CD4-positive, alpha-beta memory T cell (primary cell): ENCODE measurements around the gene RAC3. TPM values are rescaled to one million over a fixed set of nuclear protein-coding genes. Genes with fewer than 3 reads are reported as not detected.

Experiments
- CTCF ChIA-PET: fragments of 350-600 bp; sonication (Branson Sonifier 250); formaldehyde crosslinking; loops from one replicate; lab custom pipeline; 2021; ENCODE audit warnings: inconsistent platforms; ENCODE audit not compliant: partially characterized antibody; lab: Charles Lee
- POLR2A ChIA-PET: fragments of 350-600 bp; sonication (Branson Sonifier 250); formaldehyde crosslinking; loops from one replicate; lab custom pipeline; 2021; ENCODE audit not compliant: partially characterized antibody; lab: Charles Lee
- DNase-seq, 5 donors: peaks; one replicate each; pipeline versions ENCODE4 v3.0.0 to v3.0.0-alpha.2; 2020 to 2022; ENCODE audit warnings: mixed read lengths in 1 of 5
- H3K27ac ChIP-seq: one replicate; pipeline ENCODE4 v1.7.0; 2013; ENCODE audit warnings: low read depth, low read length
- H3K27me3 ChIP-seq: 2 replicates; pipeline ENCODE4 v1.7.0; 2013; ENCODE audit warnings: mild to moderate bottlenecking, low read length, moderate library complexity; ENCODE audit not compliant: insufficient read depth
- H3K36me3 ChIP-seq: 2 replicates; pipeline ENCODE4 v1.7.0; 2013; ENCODE audit warnings: mild to moderate bottlenecking, low read length, moderate library complexity; ENCODE audit not compliant: insufficient read depth
- H3K4me1 ChIP-seq: 2 replicates; pipeline ENCODE4 v1.7.0; 2013; ENCODE audit warnings: mild to moderate bottlenecking, low read length, moderate library complexity; ENCODE audit not compliant: insufficient read depth
- H3K4me3 ChIP-seq, 2 donors: one replicate each; pipeline ENCODE4 v1.7.0; 2013; ENCODE audit warnings: low read length in 2 of 2, mild to moderate bottlenecking in 1 of 2
- H3K9me3 ChIP-seq, 2 donors: one replicate each; pipeline ENCODE4 v1.7.0; 2013; ENCODE audit warnings: low read length in 2 of 2, control low read depth in 1 of 2; ENCODE audit not compliant: control insufficient read depth in 1 of 2
- H3K27ac Mint-ChIP-seq, 7 donors: one replicate each; pipeline ENCODE4 v1.8.0; 2020 to 2021; ENCODE audit warnings: mixed read lengths in 7 of 7, mild to moderate bottlenecking in 6 of 7, inconsistent platforms in 3 of 7, moderate library complexity in 3 of 7
- H3K27me3 Mint-ChIP-seq, 2 donors: one replicate each; pipeline ENCODE4 v1.8.0; 2020 to 2021; ENCODE audit warnings: mixed read lengths in 2 of 2
- H3K36me3 Mint-ChIP-seq, 2 donors: one replicate each; pipeline ENCODE4 v1.8.0; 2020 to 2021; ENCODE audit warnings: mixed read lengths in 2 of 2, inconsistent platforms in 1 of 2, mild to moderate bottlenecking in 1 of 2
- H3K4me1 Mint-ChIP-seq, 4 donors: one replicate each; pipeline ENCODE4 v1.8.0; 2020 to 2021; ENCODE audit warnings: mixed read lengths in 4 of 4, mild to moderate bottlenecking in 1 of 4
- H3K4me3 Mint-ChIP-seq, 8 donors: one replicate each; pipeline ENCODE4 v1.8.0; 2020 to 2021; ENCODE audit warnings: mixed read lengths in 8 of 8, mild to moderate bottlenecking in 7 of 8, moderate library complexity in 6 of 8, inconsistent platforms in 3 of 8
- H3K9me3 Mint-ChIP-seq, 8 donors: one replicate each; pipeline ENCODE4 v1.8.0; 2020 to 2021; ENCODE audit warnings: mixed read lengths in 8 of 8, mild to moderate bottlenecking in 5 of 8, inconsistent platforms in 3 of 8, moderate library complexity in 1 of 8
- intact Hi-C: fragments of 100-400 bp; cut with micrococcal nuclease; formaldehyde crosslinking; loops from one replicate; pipeline ENCODE4 v1.15.1; 2023
- polyA plus RNA-seq, 2 donors: library from polyadenylated mRNA; unstranded; fragments of 300-500 nt; fragmentation: Illumina TruSeq; gene quantifications; one replicate each; pipeline ENCODE4 v1.2.3, GENCODE V29; 2021
- total RNA-seq, 2 experiments: library from RNA; stranded (reverse); gene quantifications; one replicate each; pipeline ENCODE4 v1.2.3, GENCODE V29; 2021

RAC3 gene
- total and polyA plus RNA-seq, 4 experiments from 2014 or later: 0.44 to 2.3 (median 0.86) TPM; not detected in 1

GRCh38 chr17:81999976-82000802 is 31.3 kb upstream of the RAC3 start:
- no peak overlapping the region for H3K4me3 Mint-ChIP-seq
- intact Hi-C loops: no loop called here
- no peaks in the 10 kb centered on the region for H3K27me3 Mint-ChIP-seq
- H3K36me3 Mint-ChIP-seq: peaks cover 2 to 4% of the 10 kb centered on the region in 2 donors
- POLR2A ChIA-PET: no interaction called here
- no peaks in the 10 kb centered on the region for H3K27me3 ChIP-seq
- no peaks in the 10 kb centered on the region for H3K4me1 ChIP-seq
- H3K9me3 Mint-ChIP-seq: no peaks in the 10 kb centered on the region
- CTCF ChIA-PET: no interaction called here
- no peak overlapping the region for H3K4me3 ChIP-seq
- peak in 1 of 5 donors; percentile 31 for DNase-seq
- H3K27ac ChIP-seq: no peak overlapping the region
- H3K4me1 Mint-ChIP-seq: no peaks in the 10 kb centered on the region
- no peak overlapping the region for H3K27ac Mint-ChIP-seq
- no peaks in the 10 kb centered on the region for H3K9me3 ChIP-seq
- no peaks in the 10 kb centered on the region for H3K36me3 ChIP-seq

GRCh38 chr17:82000803-82001570 is 30.5 kb upstream of the RAC3 start:
- CTCF ChIA-PET: no interaction called here
- Mint-ChIP-seq H3K9me3 (no peaks in the 10 kb centered on the region), H3K27ac (no peak overlapping the region), H3K36me3 (peaks cover 2 to 4% of the 10 kb centered on the region in 2 donors), H3K27me3 (no peaks in the 10 kb centered on the region), H3K4me1 (peaks cover 0 to 1% (median 0%) of the 10 kb centered on the region in 4 donors), H3K4me3 (no peak overlapping the region)
- Histone ChIP-seq H3K27me3 (no peaks in the 10 kb centered on the region), H3K4me1 (no peaks in the 10 kb centered on the region), H3K4me3 (no peak overlapping the region), H3K9me3 (no peaks in the 10 kb centered on the region), H3K27ac (no peak overlapping the region), H3K36me3 (no peaks in the 10 kb centered on the region)
- DNase-seq: no peak
- intact Hi-C loops: no loop called here
- POLR2A ChIA-PET: no interaction called here

GRCh38 chr17:82001571-82002056 is 29.9 kb upstream of the RAC3 start:
- H3K4me3 ChIP-seq: no peak overlapping the region

GRCh38 chr17:82003411-82004381 is 27.8 kb upstream of the RAC3 start:
- intact Hi-C loops: no loop called here
- no peak overlapping the region for H3K4me3 ChIP-seq
- H3K9me3 Mint-ChIP-seq: no peaks in the 10 kb centered on the region
- H3K27me3 Mint-ChIP-seq: no peaks in the 10 kb centered on the region
- no peaks in the 10 kb centered on the region for H3K27me3 ChIP-seq
- H3K4me3 Mint-ChIP-seq: no peak overlapping the region
- H3K36me3 ChIP-seq: no peaks in the 10 kb centered on the region
- H3K27ac Mint-ChIP-seq: no peak overlapping the region
- no peak for DNase-seq
- peaks cover 0 to 1% (median 0%) of the 10 kb centered on the region in 4 donors for H3K4me1 Mint-ChIP-seq
- no peaks in the 10 kb centered on the region for H3K36me3 Mint-ChIP-seq
- no peaks in the 10 kb centered on the region for H3K9me3 ChIP-seq
- no peaks in the 10 kb centered on the region for H3K4me1 ChIP-seq
- CTCF ChIA-PET: interaction anchor here (1.2 kb wide), 1 partner anchor 14 kb away, joined by 3 read pairs; no protein-coding TSS in a partner anchor
- no peak overlapping the region for H3K27ac ChIP-seq
- POLR2A ChIA-PET: interaction anchor here (1.0 kb wide), 1 partner anchor 27 kb away, joined by 3 read pairs; no protein-coding TSS in a partner anchor

More at GRCh38 chr17:82001571-82002056, 29.9 kb upstream of the RAC3 start:
- Histone ChIP-seq H3K4me1 (no peaks in the 10 kb centered on the region), H3K9me3 (no peaks in the 10 kb centered on the region), H3K27me3 (no peaks in the 10 kb centered on the region), H3K27ac (no peak overlapping the region), H3K36me3 (no peaks in the 10 kb centered on the region)
- no peaks in the 10 kb centered on the region for H3K9me3 Mint-ChIP-seq
- peaks cover 0 to 1% (median 0%) of the 10 kb centered on the region in 4 donors for H3K4me1 Mint-ChIP-seq
- POLR2A ChIA-PET: no interaction called here
- DNase-seq: no peak
- H3K36me3 Mint-ChIP-seq: peaks cover 2 to 4% of the 10 kb centered on the region in 2 donors
- no peaks in the 10 kb centered on the region for H3K27me3 Mint-ChIP-seq
- CTCF ChIA-PET: interaction anchor here (0.6 kb wide), 1 partner anchor 23 kb away, joined by 4 read pairs; no protein-coding TSS in a partner anchor
- H3K4me3 Mint-ChIP-seq: no peak overlapping the region
- no peak overlapping the region for H3K27ac Mint-ChIP-seq
- intact Hi-C loops: no loop called here

- intact Hi-C loops: no loop called here
- Mint-ChIP-seq H3K9me3 (no peaks in the 10 kb centered on the region), H3K36me3 (no peaks in the 10 kb centered on the region), H3K4me3 (no peak overlapping the region), H3K27me3 (no peaks in the 10 kb centered on the region), H3K4me1 (peaks cover 0 to 1% (median 0%) of the 10 kb centered on the region in 4 donors), H3K27ac (no peak overlapping the region)
- POLR2A ChIA-PET: no interaction called here
- Histone ChIP-seq H3K27me3 (no peaks in the 10 kb centered on the region), H3K9me3 (no peaks in the 10 kb centered on the region), H3K36me3 (no peaks in the 10 kb centered on the region), H3K4me3 (no peak overlapping the region), H3K27ac (no peak overlapping the region), H3K4me1 (no peaks in the 10 kb centered on the region)
- DNase-seq: no peak
- CTCF ChIA-PET: no interaction called here
Observed at GRCh38 chr17:82004517-82005455, 26.7 kb upstream of the RAC3 start.

GRCh38 chr17:82005701-82006348 is 25.7 kb upstream of the RAC3 start:
- Mint-ChIP-seq H3K27me3 (no peaks in the 10 kb centered on the region), H3K4me3 (no peak overlapping the region), H3K9me3 (no peaks in the 10 kb centered on the region), H3K4me1 (peaks cover 0 to 1% (median 0%) of the 10 kb centered on the region in 4 donors), H3K27ac (peak overlapping the region in 1 of 7 donors; percentile 48), H3K36me3 (no peaks in the 10 kb centered on the region)
- Histone ChIP-seq H3K4me3 (no peak overlapping the region), H3K27me3 (no peaks in the 10 kb centered on the region), H3K27ac (no peak overlapping the region), H3K36me3 (no peaks in the 10 kb centered on the region), H3K4me1 (no peaks in the 10 kb centered on the region), H3K9me3 (no peaks in the 10 kb centered on the region)
- no peak for DNase-seq
- CTCF ChIA-PET: no interaction called here
- intact Hi-C loops: no loop called here
- POLR2A ChIA-PET: no interaction called here
